ENCODE data around the gene RERG.
A peak's percentile ranks its signal among the peaks of the same experiment; 100 is the strongest.

GRCh38 chr12:15268927-15269552 lies 47.8 kb upstream of the RERG start:
- TF ChIP-seq, protein P1, sequence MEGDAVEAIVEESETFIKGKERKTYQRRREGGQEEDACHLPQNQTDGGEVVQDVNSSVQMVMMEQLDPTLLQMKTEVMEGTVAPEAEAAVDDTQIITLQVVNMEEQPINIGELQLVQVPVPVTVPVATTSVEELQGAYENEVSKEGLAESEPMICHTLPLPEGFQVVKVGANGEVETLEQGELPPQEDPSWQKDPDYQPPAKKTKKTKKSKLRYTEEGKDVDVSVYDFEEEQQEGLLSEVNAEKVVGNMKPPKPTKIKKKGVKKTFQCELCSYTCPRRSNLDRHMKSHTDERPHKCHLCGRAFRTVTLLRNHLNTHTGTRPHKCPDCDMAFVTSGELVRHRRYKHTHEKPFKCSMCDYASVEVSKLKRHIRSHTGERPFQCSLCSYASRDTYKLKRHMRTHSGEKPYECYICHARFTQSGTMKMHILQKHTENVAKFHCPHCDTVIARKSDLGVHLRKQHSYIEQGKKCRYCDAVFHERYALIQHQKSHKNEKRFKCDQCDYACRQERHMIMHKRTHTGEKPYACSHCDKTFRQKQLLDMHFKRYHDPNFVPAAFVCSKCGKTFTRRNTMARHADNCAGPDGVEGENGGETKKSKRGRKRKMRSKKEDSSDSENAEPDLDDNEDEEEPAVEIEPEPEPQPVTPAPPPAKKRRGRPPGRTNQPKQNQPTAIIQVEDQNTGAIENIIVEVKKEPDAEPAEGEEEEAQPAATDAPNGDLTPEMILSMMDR (conservative IDR thresholded peaks at IDR 0.05), result peak; percentile 92
- no peak for TF ChIP-seq EZH2 (IDR thresholded peaks at IDR 0.05; ENCODE audit: low read depth)

All from PC-9 (cell line).